Measurements from ENCODE around the gene ZNF583.

Gene ZNF583

GRCh38 chr19:56403764-56404704, at the start of gene ZNF583:
ZNF583 (plus strand) TSS chr19:56404332; CDS start chr19:56407115, 2,783 bp downstream.
- peak; percentile 95 for DNase-seq (ENCODE audit: low spot score)

GRCh38 chr19:56355517-56355916, 48.6 kb upstream of the ZNF583 start:
- no peak for DNase-seq (ENCODE audit: low spot score)

- no peak for DNase-seq (ENCODE audit: low spot score)
These were observed 47.2 kb upstream of the ZNF583 start for GRCh38 chr19:56356944-56357343.

GRCh38 chr19:56360841-56361240, 43.3 kb upstream of the ZNF583 start:
- no peak for DNase-seq (ENCODE audit: low spot score)

- DNase-seq (ENCODE audit: low spot score), result peak; percentile 87
These were observed 36.1 kb upstream of the ZNF583 start for GRCh38 chr19:56367829-56368711.

- no peak for DNase-seq (ENCODE audit: low spot score)
These were observed 34.1 kb upstream of the ZNF583 start for GRCh38 chr19:56369886-56370676.

- no peak for DNase-seq (ENCODE audit: low spot score)
These were observed 31.9 kb upstream of the ZNF583 start for GRCh38 chr19:56372281-56372680.

- DNase-seq (ENCODE audit: low spot score), result no peak
These were observed 26.8 kb upstream of the ZNF583 start for GRCh38 chr19:56377105-56377924.

- DNase-seq (ENCODE audit: low spot score), result no peak
These were observed 20.1 kb upstream of the ZNF583 start for GRCh38 chr19:56383826-56384605.

- peak; percentile 96 for DNase-seq (ENCODE audit: low spot score)
These were observed 10.8 kb upstream of the ZNF583 start, which contains the start of gene ZNF582 for GRCh38 chr19:56393119-56394012. ZNF582 (minus strand) TSS chr19:56393534; CDS start chr19:56391752, 1,782 bp downstream.

GRCh38 chr19:56398809-56399208, 5.3 kb upstream of the ZNF583 start:
- no peak for DNase-seq (ENCODE audit: low spot score)

GRCh38 chr19:56400485-56400884, 3.6 kb upstream of the ZNF583 start:
- DNase-seq (ENCODE audit: low spot score), result no peak

GRCh38 chr19:56403261-56403660, 871 bp upstream of the ZNF583 start:
- DNase-seq (ENCODE audit: low spot score), result no peak

GRCh38 chr19:56404705-56405056, 549 bp downstream of the ZNF583 start:
- no peak for DNase-seq (ENCODE audit: low spot score)

GRCh38 chr19:56405062-56405461, 930 bp downstream of the ZNF583 start:
- no peak for DNase-seq (ENCODE audit: low spot score)

GRCh38 chr19:56423276-56423984, 19.3 kb downstream of the ZNF583 start:
- DNase-seq (ENCODE audit: low spot score), result no peak

GRCh38 chr19:56423985-56424353, 19.8 kb downstream of the ZNF583 start:
- no peak for DNase-seq (ENCODE audit: low spot score)

- no peak for DNase-seq (ENCODE audit: low spot score)
These were observed 37.2 kb downstream of the ZNF583 start for GRCh38 chr19:56441206-56441792.

Data from putamen (tissue), 1 donor.